ENCODE measurements around the gene HIF1A.
"Not testable (repeated sequence)": the region's sequence is repeated elsewhere in the genome, so short reads cannot be mapped to it uniquely, and the experiment has no call there.

Gene HIF1A

DNA sequence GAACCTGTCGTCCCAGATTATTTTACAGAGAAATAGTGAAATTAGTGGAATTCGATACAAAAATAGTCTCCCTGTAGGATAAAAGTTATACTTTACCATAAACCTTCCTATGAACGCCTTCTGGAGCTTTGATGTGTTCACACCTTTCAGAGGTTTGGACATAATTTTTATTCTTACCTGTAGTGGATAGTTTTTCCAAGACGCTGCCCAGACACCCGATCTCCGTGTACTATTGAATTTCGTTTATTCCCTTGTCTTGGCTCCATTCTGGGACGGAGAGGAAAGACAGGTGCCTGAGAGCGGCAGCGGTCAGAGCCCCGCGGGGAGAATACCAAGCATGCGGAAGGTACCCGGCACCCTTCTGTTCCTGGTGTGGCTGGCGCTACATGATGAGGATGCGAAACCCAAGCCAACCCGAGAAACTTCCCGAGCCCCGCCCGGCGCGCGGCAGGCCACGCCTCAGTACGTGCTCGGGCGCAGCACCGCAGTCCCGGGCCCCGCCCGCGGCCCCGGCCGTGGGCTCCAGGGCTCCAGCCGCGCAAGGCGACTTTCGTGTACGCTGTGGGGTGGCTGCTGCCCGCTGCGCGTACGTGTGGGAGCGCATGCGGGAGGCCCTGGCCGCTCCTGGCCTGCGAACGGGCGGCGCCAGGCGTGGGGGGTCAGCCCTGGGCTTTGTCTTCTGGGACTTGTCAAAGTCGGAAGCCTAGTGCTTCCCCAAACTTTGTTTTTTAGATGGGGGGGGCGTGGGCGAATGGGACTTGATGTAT, 55.6 kb downstream of the HIF1A start:
- ChIA-PET CTCF (interaction anchor here (0.6 kb wide), 1 partner anchor 458 kb away, joined by 3 read pairs; no protein-coding TSS in a partner anchor), POLR2A (ENCODE audit: low non-redundant PET) (no interaction called here)
- H3K27ac ChIP-seq: peak overlapping the region; percentile 85
- DNase-seq (ENCODE audit: low spot score): peak; percentile 80
- TF ChIP-seq CTCF (conservative IDR thresholded peaks at IDR 0.05; ENCODE audit: low read depth): no peak

GRCh38 chr14:61751475-61751989, 56.2 kb downstream of the HIF1A start:
- CTCF ChIA-PET: interaction anchor here (0.6 kb wide), 1 partner anchor 458 kb away, joined by 3 read pairs; no protein-coding TSS in a partner anchor
- POLR2A ChIA-PET (ENCODE audit: low non-redundant PET): no interaction called here
- DNase-seq (ENCODE audit: low spot score): no peak
- H3K27ac ChIP-seq: peak overlapping the region; percentile 85
- TF ChIP-seq CTCF (conservative IDR thresholded peaks at IDR 0.05; ENCODE audit: low read depth): no peak

DNA sequence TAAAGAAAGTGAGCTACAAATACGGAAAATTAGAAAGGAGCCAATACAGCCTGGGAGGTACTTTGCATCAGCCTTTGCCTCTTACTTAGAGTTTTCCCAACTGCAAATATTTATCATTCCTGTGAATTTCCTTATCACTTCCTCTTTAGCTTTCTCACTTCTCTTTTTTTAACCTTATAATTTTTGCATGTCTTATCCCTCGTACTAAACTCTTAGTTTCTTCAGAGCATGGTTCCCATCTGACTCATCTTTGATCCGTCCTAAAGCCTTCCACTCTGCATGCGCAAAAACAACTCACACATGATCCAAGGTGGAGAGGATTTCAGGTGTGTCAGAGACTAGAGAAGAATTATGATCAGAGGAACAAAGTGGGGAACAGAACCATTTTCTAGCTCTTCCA, 57.3 kb downstream of the HIF1A start:
- TF ChIP-seq CTCF (conservative IDR thresholded peaks at IDR 0.05; ENCODE audit: low read depth): no peak

GRCh38 chr14:61753631-61754030, 58.3 kb downstream of the HIF1A start:
- no peak overlapping the region; the same call in 1 of the 2 replicates for H3K27ac ChIP-seq
- POLR2A ChIA-PET (ENCODE audit: low non-redundant PET): no interaction called here
- no peak for DNase-seq (ENCODE audit: low spot score)

More for the DNA sequence above, 57.3 kb downstream of the HIF1A start:
- CTCF ChIA-PET: no interaction called here
- DNase-seq (ENCODE audit: low spot score): no peak
- H3K27ac ChIP-seq: no peak overlapping the region
- POLR2A ChIA-PET (ENCODE audit: low non-redundant PET): no interaction called here

DNA sequence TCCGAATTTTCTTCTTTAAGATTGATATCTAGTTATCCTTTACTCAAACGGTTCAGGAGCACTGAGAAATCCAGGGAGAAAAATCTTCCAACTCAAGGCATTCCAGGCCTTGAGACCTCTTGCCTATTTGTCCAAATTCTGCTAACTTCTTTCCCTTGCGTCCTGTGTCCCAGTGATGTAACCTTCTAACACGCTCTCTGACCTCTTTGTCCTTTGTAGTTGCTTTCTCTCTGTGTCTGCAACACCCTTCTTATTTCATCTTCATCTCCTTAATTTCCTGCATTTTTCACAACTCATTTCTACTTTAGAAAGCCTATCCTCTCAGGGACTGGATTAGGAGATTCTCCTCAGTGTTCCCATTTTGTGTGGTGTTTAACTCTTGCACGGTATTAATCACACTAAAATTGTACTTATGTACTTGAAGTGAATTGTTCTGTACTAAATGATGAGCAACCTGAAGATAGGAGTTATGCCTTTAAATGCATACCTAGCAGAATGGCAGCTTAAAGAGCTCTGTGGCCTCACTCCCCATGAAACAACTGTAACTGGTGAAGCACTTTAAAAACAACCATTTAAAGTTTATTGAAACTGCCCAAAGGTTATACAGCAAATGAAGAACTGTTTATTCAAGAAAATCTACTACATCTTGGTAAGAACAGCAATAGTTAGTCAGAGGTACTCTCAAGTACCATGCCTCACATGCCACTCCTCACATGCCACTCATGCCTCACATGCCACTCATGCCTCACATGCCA, 59.5 kb downstream of the HIF1A start:
- DNase-seq (ENCODE audit: low spot score): no peak

More at GRCh38 chr14:61753631-61754030, 58.3 kb downstream of the HIF1A start:
- 0 out of 2 replicates have a peak, but pooled peaks have one; percentile 7 for TF ChIP-seq CTCF (conservative IDR thresholded peaks at IDR 0.05; ENCODE audit: low read depth)
- CTCF ChIA-PET: interaction anchor here (0.5 to 0.8 kb wide), 2 partner anchors 25 to 359 kb away, joined by 3 to 4 read pairs; no protein-coding TSS in a partner anchor

DNA sequence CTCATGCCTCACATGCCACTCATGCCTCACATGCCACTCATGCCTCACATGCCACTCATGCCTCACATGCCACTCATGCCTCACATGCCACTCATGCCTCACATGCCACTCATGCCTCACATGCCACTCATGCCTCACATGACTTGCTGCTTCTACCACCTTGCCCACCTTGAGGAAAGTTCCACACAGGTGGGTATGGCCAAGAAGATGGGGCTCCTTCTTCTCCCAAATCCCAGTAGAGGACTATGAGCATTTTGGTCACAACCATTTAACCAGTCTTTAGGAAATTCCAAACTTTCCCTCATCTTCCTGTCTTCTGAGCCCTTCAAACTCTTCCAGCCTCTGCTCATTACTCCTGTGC, 60.0 kb downstream of the HIF1A start:
- POLR2A ChIA-PET (ENCODE audit: low non-redundant PET): not testable (repeated sequence)

More for the DNA sequence above, 59.5 kb downstream of the HIF1A start:
- CTCF ChIA-PET: interaction anchor here (0.6 kb wide), 1 partner anchor 29 kb away, joined by 3 read pairs; no protein-coding TSS in a partner anchor
- peak overlapping the region; percentile 38; the same call in 1 of the 2 replicates for H3K27ac ChIP-seq
- POLR2A ChIA-PET (ENCODE audit: low non-redundant PET): no interaction called here
- no peak for TF ChIP-seq CTCF (conservative IDR thresholded peaks at IDR 0.05; ENCODE audit: low read depth)

More for the DNA sequence above, 60.0 kb downstream of the HIF1A start:
- DNase-seq (ENCODE audit: low spot score); CTCF ChIA-PET: not testable (repeated sequence)
- peak overlapping the region; percentile 38; the same call in 1 of the 2 replicates for H3K27ac ChIP-seq

All from RWPE1 (cell line).